ENCODE results near the gene CCL4.

GRCh38 chr17:36111068-36111490 lies 7.5 kb downstream of the CCL4 start:
- TF ChIP-seq POLR2A (IDR thresholded peaks at IDR 0.05) = no peak
- TF ChIP-seq CTCF (IDR thresholded peaks at IDR 0.05) = no peak

Measured in suprapubic skin (tissue), 3 donors.